WERI-Rb-1 (cell line): ENCODE measurements around the gene C17orf107.

Source experiments
- DNase-seq: peaks from one replicate; pipeline ENCODE4 v3.0.0-alpha.2; 2020
- H3K27ac ChIP-seq: fragments of 250-450 bp; sonication (Bioruptor Pico); 2 replicates; pipeline ENCODE4 v1.5.1; 2020; ENCODE audit warnings: mild to moderate bottlenecking, moderate library complexity
- H3K27me3 ChIP-seq: fragments of 250-450 bp; sonication (Bioruptor Pico); 2 replicates; pipeline ENCODE4 v1.5.1; 2021; ENCODE audit warnings: mild to moderate bottlenecking, low read depth, moderate library complexity; ENCODE audit not compliant: insufficient read depth, severe bottlenecking
- H3K36me3 ChIP-seq: fragments of 250-450 bp; sonication (Bioruptor Pico); 2 replicates; pipeline ENCODE4 v1.5.1; 2020; ENCODE audit warnings: mild to moderate bottlenecking, moderate library complexity
- H3K4me3 ChIP-seq: 2 replicates; pipeline ENCODE4 v1.5.1; 2011; ENCODE audit warnings: low read depth, mild to moderate bottlenecking, control low read depth, low read length
- H3K9me3 ChIP-seq: fragments of 250-450 bp; sonication (Bioruptor Pico); 2 replicates; pipeline ENCODE4 v1.5.1; 2021; ENCODE audit warnings: mild to moderate bottlenecking, moderate library complexity; ENCODE audit not compliant: severe bottlenecking
- CTCF ChIP-seq: IDR thresholded peaks from 2 replicates; pipeline ENCODE4 v1.5.1; 2011; ENCODE audit warnings: low read depth, mild to moderate bottlenecking, control low read depth, inconsistent platforms, low read length

C17orf107 gene

GRCh38 chr17:4870855-4871254 is 28.5 kb upstream of the C17orf107 start:
- H3K27ac ChIP-seq = no peak overlapping the region
- H3K9me3 ChIP-seq = no peaks in the 10 kb centered on the region
- H3K36me3 ChIP-seq = peaks cover 61% of the 10 kb centered on the region
- no peak for DNase-seq
- H3K27me3 ChIP-seq = no peaks in the 10 kb centered on the region
- TF ChIP-seq CTCF = no peak
- H3K4me3 ChIP-seq = no peak overlapping the region

- no peak for DNase-seq
- Histone ChIP-seq H3K27me3 (no peaks in the 10 kb centered on the region), H3K27ac (no peak overlapping the region), H3K36me3 (peaks cover 61% of the 10 kb centered on the region), H3K9me3 (no peaks in the 10 kb centered on the region), H3K4me3 (no peak overlapping the region)
- TF ChIP-seq CTCF = no peak
Measured at GRCh38 chr17:4872786-4873185, 26.6 kb upstream of the C17orf107 start.

- peaks cover 70% of the 10 kb centered on the region for H3K36me3 ChIP-seq
- no peak for DNase-seq
- no peaks in the 10 kb centered on the region for H3K27me3 ChIP-seq
- H3K4me3 ChIP-seq = no peak overlapping the region
- H3K27ac ChIP-seq = no peak overlapping the region
- no peak for TF ChIP-seq CTCF
- H3K9me3 ChIP-seq = no peaks in the 10 kb centered on the region
Measured at GRCh38 chr17:4877089-4877488, 22.2 kb upstream of the C17orf107 start.

- H3K9me3 ChIP-seq = no peaks in the 10 kb centered on the region
- DNase-seq = no peak
- TF ChIP-seq CTCF = no peak
Measured at GRCh38 chr17:4879601-4880000, 19.7 kb upstream of the C17orf107 start.

GRCh38 chr17:4880857-4881256 is 18.5 kb upstream of the C17orf107 start:
- Histone ChIP-seq H3K27ac (no peak overlapping the region; the same call in 1 of the 2 replicates), H3K4me3 (no peak overlapping the region), H3K27me3 (no peaks in the 10 kb centered on the region), H3K9me3 (no peaks in the 10 kb centered on the region), H3K36me3 (peaks cover 72% of the 10 kb centered on the region)
- DNase-seq = no peak
- TF ChIP-seq CTCF = no peak

More at GRCh38 chr17:4879601-4880000, 19.7 kb upstream of the C17orf107 start:
- H3K27me3 ChIP-seq = no peaks in the 10 kb centered on the region
- peaks cover 71% of the 10 kb centered on the region for H3K36me3 ChIP-seq
- peak overlapping the region; percentile 24 for H3K27ac ChIP-seq
- H3K4me3 ChIP-seq = no peak overlapping the region
